GM10847 (cell line): ENCODE results near the gene CAMKK2.

Experiments used
- POLR2A ChIP-seq: IDR thresholded peaks from 2 replicates; pipeline ENCODE4 v1.6.1; 2011; ENCODE audit not compliant: insufficient read length; ENCODE audit errors: extremely low read depth

The CAMKK2 gene

GRCh38 chr12:121284551-121285390 is 11.7 kb downstream of the CAMKK2 start:
- no peak for TF ChIP-seq POLR2A

DNA sequence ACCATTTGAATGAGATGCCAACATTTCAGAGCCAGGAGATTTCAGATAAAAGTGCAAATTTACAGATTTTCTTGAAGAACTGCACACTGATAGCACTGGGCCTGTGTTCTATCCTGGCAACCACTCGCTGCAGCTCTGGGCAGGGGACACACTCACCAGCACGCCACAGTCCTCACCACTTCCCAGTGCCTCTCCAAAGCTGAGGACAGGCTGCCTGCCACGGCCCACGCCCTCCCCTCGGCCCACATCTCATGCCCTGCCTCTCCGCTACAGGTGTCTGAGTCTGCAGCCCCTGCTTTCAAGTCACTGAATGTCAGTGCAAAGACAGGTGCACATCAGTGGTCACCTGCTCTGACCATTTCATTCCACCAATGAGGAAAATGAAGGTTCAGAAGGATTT is 12.7 kb downstream of the CAMKK2 start:
- TF ChIP-seq POLR2A: no peak

DNA sequence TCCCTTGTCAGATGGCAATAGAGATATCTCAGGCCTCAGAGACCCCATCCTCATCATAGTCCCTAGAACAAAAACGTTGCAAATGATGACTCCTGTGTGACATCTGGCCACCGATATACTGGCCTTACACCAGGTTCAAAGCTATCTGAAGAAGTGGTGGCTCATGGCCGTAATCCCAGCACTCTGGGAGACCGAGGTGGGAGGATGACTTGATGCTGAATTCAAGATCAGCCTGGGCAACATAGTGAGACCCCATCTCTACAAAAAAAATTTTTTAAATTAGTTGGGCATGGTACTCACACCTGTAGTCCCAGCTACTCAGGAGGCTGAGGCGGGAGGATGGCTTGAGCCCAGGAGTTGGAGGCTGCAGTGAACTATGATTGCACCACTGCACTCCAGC is 13.1 kb downstream of the CAMKK2 start:
- TF ChIP-seq POLR2A: no peak

DNA sequence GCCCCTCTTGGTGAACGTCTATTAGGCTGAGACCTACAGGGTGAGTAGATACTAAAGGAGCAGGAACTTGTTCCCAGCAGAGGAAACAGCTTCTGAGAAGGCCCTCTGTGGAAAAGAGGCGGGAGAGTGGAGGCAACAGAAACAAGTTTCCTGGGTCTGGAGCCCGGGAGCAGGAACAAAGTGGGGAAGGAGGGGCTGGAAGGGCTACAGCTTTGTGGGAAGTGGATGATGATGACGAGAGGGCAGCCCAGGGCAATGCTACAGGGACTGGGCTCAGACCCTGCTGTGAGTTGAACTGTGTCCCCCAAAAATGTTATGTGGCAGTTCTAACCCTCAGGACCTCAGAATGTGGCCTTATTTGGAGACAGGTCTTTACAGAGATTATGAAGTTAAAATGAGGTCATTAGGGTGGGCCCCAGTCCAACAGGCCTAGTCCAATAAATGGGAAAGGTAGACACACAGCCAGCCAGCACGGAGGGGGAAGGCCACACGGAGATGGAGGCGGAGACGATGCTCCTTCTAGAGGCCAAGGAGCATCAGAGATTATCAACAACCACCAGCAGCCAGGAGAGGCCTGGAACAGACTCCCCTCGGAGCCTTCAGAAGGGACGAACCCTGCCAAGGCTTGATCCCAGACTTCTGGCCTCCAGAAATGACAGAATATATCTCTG is 14.3 kb downstream of the CAMKK2 start:
- TF ChIP-seq POLR2A: no peak

- no peak for TF ChIP-seq POLR2A
These were observed 17.0 kb downstream of the CAMKK2 start for GRCh38 chr12:121279507-121279915.

DNA sequence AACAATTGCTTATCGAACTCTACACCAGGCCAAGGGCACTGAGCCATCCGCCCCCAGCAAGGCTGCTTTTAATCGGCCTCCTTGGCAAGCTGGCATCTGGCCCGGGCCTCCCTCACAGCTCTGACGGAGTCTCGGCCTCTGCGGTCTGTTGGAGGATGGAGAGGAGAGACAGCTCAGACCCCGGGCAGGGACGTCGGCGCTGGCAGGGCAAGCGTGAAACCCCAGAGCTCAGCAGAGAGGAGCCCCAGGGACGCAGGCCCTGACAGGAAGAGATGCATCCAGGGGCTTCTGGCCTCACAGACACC is 17.5 kb downstream of the CAMKK2 start:
- TF ChIP-seq POLR2A: no peak

DNA sequence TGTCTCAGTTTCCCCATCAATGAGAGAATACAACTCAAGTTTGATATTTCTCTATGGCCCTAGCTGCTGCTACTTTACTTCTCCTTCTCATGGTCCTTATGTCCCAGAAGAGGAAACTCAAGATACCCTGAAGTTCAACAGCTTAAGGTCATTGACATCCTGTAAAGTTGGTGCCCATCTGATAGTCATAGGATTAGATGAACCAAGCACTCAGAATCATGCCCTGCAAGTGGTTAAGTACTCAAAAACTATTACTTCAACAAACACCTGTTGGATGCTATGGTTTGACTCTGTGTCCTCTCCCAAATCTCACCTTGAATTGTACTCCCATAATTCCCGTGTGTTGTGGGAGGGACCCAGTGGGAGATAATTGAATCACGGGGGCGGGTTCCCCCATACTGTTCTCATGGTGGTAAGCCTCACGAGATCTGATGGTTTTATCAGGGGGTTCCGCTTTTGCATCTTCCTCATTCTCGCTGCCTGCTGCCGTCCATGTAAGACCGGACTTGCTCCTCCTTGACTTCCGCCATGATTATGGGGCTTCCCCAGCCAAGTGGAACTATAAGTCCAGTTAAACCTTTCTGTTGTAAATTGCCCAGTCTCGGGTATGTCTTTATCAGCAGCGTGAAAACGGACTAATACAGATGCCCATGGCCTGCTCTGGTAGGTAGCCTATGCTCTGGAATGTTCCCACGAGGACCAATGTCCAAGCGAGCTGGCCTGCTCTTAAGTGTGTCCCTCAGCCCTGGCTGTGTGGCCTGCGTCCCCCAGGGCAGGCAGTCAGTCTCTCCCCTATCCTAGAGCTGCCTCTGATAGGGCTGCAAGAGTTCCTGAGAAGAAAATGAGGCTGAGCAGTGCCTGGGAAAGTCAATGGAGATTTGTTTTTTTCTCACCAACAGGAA is 18.1 kb downstream of the CAMKK2 start:
- TF ChIP-seq POLR2A: no peak

GRCh38 chr12:121277374-121277759 is 19.1 kb downstream of the CAMKK2 start:
- TF ChIP-seq POLR2A: no peak

DNA sequence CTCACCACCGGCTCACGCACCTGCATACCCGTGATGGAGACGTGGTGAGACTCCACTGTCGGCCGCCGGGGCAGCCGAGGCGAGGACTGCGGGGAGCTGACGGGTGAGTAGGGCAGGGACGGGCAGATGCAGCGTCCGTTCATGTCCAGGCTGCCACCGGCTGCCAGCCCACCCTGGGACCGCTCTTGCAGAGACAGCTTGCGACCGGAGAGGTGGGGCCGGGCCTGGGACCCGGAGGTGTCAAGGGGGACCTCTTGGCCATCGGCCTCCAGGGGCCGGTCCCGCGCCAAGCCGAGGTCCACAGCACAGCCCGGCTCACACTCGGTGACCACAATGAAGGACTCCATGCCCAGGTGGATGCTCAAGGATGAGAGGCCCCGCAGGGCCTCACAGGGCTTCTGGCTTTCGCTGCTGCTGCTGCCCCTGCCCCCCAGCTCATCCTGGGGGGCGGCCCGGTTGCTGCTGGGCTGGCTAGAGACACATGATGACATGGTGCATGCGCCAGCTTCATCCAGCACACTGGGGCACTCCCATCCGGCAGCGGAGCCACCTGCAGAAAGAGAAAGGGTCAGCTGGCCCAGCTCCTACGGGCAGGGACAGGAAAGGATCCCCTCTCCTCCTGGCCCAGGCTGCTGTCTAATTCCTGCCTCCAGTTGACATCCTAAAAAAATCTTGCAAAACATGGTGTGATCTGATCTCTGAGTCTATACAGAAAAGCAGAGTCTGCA is 22.3 kb downstream of the CAMKK2 start:
- TF ChIP-seq POLR2A: no peak

DNA sequence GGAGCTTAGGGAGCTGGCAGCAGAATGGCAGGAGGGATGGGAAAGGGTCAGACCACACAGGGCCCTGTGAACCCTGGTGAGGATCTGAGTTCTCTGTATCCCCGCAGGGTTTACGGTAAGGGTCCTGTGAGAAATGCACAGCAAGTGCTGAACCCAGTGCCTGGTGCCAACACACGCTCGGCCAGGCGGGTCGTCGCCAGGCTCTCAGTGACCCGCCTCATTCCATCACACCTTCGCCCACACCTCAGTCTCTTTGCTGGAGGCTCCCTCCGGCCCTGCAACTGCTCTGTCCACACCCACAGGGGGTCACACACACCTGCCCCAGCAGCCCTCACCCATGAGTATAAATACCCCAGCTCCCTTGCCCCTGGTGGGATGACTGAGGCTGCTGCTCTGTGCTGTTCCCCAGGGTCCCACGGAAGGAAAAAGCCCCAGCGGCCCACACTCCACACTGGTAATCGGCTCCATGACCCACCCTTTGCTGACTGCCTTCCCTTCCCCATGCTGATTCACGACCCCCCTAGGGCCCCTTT is 23.1 kb downstream of the CAMKK2 start:
- TF ChIP-seq POLR2A: no peak

GRCh38 chr12:121267822-121268221 is 28.7 kb downstream of the CAMKK2 start:
- TF ChIP-seq POLR2A: no peak

GRCh38 chr12:121264951-121265515 is 31.5 kb downstream of the CAMKK2 start:
- TF ChIP-seq POLR2A: no peak

DNA sequence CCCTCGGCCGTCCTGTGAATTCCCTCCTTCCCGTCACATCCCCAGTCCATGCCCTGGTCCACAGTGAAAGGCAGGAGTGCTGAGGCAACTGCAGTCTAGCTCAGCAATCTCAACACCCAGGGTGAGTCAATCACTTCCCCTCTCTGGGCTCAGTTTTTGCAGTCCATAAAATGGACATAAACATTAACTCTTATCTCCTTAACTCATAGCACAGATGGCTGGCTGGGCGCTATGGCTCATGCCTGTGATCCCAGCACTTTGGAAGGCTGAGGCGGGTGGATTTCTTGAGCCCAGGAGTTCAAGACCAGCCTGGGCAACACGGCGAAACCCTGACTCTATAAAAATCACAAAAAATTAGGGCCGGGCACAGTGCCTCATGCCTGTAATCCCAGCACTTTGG is 32.4 kb downstream of the CAMKK2 start:
- no peak for TF ChIP-seq POLR2A

- TF ChIP-seq POLR2A: no peak
These were observed 33.1 kb downstream of the CAMKK2 start for GRCh38 chr12:121263206-121263935.
